ENCODE measurements around the gene KLHL35.

KLHL35 gene

DNA sequence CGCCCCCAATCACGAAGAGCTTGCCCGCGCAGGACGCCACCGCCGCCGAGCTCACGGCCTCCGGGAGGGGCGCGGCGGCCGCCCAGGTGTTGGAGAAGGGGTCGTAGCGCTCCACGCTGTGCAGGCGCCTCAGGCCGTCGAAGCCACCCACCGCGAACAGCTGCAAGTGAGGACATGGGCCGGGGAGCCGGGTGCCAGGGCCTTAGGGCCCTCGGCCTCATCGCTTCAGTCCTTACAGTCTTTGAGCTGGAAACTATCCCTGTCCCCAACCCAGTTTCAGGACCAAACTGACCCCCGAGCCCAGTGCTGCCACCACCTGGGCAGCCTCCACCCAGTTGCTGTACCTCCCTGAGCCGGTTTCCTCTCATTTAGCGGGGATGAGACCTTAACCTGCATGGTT lies 7.6 kb downstream of the KLHL35 start:
- no peak for DNase-seq (ENCODE audit: low spot score)
- in situ Hi-C loops (cut with MboI; ENCODE audit: low sequenced_read_pairs, unreplicated experiment): no loop called here
- TF ChIP-seq, protein P1, sequence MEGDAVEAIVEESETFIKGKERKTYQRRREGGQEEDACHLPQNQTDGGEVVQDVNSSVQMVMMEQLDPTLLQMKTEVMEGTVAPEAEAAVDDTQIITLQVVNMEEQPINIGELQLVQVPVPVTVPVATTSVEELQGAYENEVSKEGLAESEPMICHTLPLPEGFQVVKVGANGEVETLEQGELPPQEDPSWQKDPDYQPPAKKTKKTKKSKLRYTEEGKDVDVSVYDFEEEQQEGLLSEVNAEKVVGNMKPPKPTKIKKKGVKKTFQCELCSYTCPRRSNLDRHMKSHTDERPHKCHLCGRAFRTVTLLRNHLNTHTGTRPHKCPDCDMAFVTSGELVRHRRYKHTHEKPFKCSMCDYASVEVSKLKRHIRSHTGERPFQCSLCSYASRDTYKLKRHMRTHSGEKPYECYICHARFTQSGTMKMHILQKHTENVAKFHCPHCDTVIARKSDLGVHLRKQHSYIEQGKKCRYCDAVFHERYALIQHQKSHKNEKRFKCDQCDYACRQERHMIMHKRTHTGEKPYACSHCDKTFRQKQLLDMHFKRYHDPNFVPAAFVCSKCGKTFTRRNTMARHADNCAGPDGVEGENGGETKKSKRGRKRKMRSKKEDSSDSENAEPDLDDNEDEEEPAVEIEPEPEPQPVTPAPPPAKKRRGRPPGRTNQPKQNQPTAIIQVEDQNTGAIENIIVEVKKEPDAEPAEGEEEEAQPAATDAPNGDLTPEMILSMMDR (IDR thresholded peaks at IDR 0.05; ENCODE audit: borderline replicate concordance, control extremely low read depth, extremely low read depth, insufficient read depth, missing control alignments): peak; percentile 16

DNA sequence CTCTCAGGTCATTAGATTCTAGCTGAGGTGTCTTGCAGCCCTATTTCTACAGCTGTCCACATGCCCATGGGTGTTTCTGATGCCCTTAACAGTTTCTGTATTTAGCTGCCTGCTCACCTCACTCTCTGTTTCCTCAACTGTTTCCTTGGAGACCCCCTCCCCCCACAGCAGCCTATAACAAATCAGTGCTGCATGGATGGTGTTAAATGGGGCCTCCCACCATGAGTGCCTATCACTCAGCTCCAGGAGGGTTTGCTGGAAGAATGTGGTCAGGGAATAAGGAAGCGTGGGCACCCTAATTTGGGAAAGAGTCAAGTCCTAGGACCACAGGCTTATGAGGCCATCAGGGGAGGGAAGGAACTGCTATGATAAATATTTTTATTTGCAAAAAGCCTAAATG lies 8.6 kb downstream of the KLHL35 start:
- TF ChIP-seq, protein P1 (IDR thresholded peaks at IDR 0.05; ENCODE audit: borderline replicate concordance, control extremely low read depth, extremely low read depth, insufficient read depth, missing control alignments): no peak
- in situ Hi-C loops (cut with MboI; ENCODE audit: low sequenced_read_pairs, unreplicated experiment): no loop called here
- DNase-seq (ENCODE audit: low spot score): no peak

DNA sequence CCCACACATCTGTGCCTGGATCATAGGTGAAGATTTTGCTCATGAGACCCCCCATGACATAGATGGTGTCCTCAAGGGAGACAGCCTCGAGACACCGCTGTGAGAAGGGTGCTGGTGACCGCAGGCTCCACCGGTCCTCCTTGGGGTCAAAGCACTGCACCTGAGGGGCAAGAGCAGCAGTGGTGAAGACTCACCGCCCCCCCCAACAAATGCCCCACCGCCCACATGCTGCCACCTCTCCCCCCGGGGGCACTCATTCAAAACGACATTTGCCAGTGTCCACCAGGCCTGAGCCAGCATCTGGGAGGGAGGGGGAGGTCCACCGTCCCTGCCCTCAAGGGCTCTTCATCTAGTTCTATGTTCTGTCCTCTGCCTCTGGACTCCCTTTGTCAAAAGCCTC lies 9.3 kb downstream of the KLHL35 start:
- TF ChIP-seq, protein P1 (IDR thresholded peaks at IDR 0.05; ENCODE audit: borderline replicate concordance, control extremely low read depth, extremely low read depth, insufficient read depth, missing control alignments): no peak
- DNase-seq (ENCODE audit: low spot score): no peak
- in situ Hi-C loops (cut with MboI; ENCODE audit: low sequenced_read_pairs, unreplicated experiment): no loop called here

DNA sequence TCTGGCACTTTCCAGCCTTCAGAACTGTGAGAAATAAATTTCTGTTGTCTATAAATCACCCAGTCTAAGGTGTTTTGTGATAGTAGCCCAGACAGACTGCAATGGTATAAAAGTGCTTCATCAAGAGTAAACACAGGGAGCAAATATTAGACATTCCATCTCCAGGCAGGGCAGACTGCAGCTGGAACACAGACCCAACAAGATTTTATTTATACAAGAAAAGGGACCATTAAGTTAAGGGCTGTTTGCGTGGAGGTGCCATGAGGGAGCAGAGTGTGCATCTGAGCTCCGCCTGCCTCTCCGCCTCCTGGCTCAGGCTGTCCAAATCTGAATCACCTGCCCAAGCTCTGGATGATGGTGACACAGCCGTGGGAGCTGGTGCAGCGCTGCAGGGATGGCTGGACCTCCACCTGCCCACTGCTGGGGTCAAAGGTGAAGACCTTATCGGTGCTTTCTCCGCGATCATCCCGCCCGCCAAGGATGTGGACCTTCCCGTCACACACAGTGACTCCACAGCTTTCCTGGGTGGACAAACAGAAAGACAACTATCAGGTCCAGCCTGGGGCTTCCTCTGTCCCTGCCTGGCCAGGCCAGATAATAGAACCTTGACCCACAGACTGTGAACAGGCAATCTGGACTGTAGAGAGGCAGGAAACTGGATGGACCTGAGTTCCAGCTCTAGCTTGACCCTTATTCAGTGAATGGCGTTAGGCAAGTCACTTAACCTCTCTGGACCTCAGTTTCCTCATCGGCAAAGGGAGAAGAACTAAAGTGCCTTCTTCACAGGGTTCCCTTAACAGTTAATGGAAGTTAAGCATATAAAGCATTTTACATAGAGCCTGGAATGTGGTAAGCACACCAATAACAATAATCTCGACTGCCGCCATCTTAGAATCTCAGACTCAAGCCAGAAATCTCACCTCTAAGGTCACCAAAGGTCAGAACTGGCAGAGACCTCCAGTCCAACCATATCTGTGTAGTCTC lies 10.5 kb downstream of the KLHL35 start:
- in situ Hi-C loops (cut with MboI; ENCODE audit: low sequenced_read_pairs, unreplicated experiment): no loop called here
- TF ChIP-seq, protein P1 (IDR thresholded peaks at IDR 0.05; ENCODE audit: borderline replicate concordance, control extremely low read depth, extremely low read depth, insufficient read depth, missing control alignments): no peak
- no peak for DNase-seq (ENCODE audit: low spot score)

DNA sequence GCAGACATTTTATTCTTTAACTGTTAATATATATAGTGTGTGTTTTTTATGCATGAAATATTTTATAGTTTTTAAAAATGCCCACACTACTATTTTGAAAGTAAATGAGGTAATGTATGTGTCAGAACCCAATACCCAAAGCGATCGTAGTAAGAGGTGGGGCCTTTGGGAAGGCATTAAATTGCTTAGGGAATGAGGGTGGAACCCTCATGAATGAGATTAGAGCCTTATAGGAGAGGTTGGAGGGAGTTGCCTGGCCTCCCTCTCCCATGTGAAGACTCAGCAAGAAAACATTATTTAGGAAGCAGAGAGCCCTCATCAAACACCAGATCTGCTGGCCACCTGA lies 11.1 kb downstream of the KLHL35 start:
- TF ChIP-seq, protein P1 (IDR thresholded peaks at IDR 0.05; ENCODE audit: borderline replicate concordance, control extremely low read depth, extremely low read depth, insufficient read depth, missing control alignments): no peak
- in situ Hi-C loops (cut with MboI; ENCODE audit: low sequenced_read_pairs, unreplicated experiment): no loop called here
- no peak for DNase-seq (ENCODE audit: low spot score)

DNA sequence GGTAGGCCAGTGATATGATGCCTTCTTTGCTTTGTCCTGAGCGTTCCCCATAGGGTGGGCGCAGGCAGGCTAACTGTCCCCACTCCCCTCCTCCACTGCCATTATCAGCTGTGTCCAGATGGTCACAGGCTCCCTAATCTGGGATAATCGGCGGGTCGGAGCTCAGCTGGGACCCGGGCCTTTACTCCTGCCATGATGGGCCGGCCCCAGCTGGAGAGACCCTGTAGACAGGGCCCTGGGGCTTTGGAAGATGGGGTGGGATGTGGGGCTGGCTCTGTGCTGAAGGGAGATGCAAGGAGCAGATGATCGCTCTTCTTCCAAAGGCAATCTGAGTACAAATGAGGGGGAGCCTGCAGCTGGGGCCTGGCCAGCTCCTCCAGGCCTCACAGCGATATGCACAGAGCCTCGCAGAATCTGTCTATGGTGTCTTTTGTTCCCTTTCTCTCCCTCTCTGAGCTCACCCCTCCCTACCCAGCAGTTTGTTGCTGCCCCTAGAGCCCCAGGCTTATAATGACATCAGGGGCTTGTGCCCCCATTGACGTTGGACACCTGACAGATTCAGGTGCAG lies 11.9 kb downstream of the KLHL35 start:
- in situ Hi-C loops (cut with MboI; ENCODE audit: low sequenced_read_pairs, unreplicated experiment): no loop called here
- DNase-seq (ENCODE audit: low spot score): no peak
- TF ChIP-seq, protein P1 (IDR thresholded peaks at IDR 0.05; ENCODE audit: borderline replicate concordance, control extremely low read depth, extremely low read depth, insufficient read depth, missing control alignments): no peak

All from GM13976 (cell line).